ENCODE data around the gene GALNTL6.

GALNTL6 gene

GRCh38 chr4:172344308-172344938 lies 531.2 kb downstream of the GALNTL6 start:
- no peak for DNase-seq
- H3K27ac ChIP-seq (ENCODE audit: insufficient read depth in 1 of 2, low read depth in 1 of 2, low read length in 2 of 2, poor library complexity in 1 of 2, severe bottlenecking in 2 of 2), result no peak overlapping the region
- no peaks in the 10 kb centered on the region for H3K27me3 ChIP-seq (replicated peaks in 2 of 5; ENCODE audit: control insufficient read depth in 4 of 5, insufficient read depth in 5 of 5, low read length in 4 of 5)
- H3K9me3 ChIP-seq (ENCODE audit: control extremely low read depth in 1 of 5, control insufficient read depth in 4 of 5, insufficient read depth in 2 of 5, low read depth in 1 of 5, low read length in 4 of 5), result no peaks in the 10 kb centered on the region
- no peak overlapping the region for H3K4me3 ChIP-seq (ENCODE audit: control insufficient read depth in 1 of 7, extremely low read depth in 1 of 7, insufficient read depth in 4 of 7, low read depth in 2 of 7, low read length in 6 of 7)
- CTCF ChIA-PET, result no interaction called here
- no peaks in the 10 kb centered on the region for H3K36me3 ChIP-seq (ENCODE audit: control insufficient read depth in 4 of 4, insufficient read depth in 4 of 4, low read length in 3 of 4)
- WGBS (ENCODE audit: insufficient coverage), result 100% methylated on average over 3 of the region's 5 CpGs
- H3K4me1 ChIP-seq (ENCODE audit: control extremely low read depth in 1 of 4, control insufficient read depth in 4 of 4, insufficient read depth in 4 of 4, low read length in 3 of 4), result no peaks in the 10 kb centered on the region
- POLR2A ChIA-PET, result no interaction called here

- POLR2A ChIA-PET, result no interaction called here
- Histone ChIP-seq H3K36me3 (ENCODE audit: control insufficient read depth in 4 of 4, insufficient read depth in 4 of 4, low read length in 3 of 4) (no peaks in the 10 kb centered on the region), H3K27me3 (replicated peaks in 2 of 5; ENCODE audit: control insufficient read depth in 4 of 5, insufficient read depth in 5 of 5, low read length in 4 of 5) (no peaks in the 10 kb centered on the region), H3K9me3 (ENCODE audit: control extremely low read depth in 1 of 5, control insufficient read depth in 4 of 5, insufficient read depth in 2 of 5, low read depth in 1 of 5, low read length in 4 of 5) (no peaks in the 10 kb centered on the region), H3K4me1 (ENCODE audit: control extremely low read depth in 1 of 4, control insufficient read depth in 4 of 4, insufficient read depth in 4 of 4, low read length in 3 of 4) (no peaks in the 10 kb centered on the region), H3K4me3 (ENCODE audit: control insufficient read depth in 1 of 7, extremely low read depth in 1 of 7, insufficient read depth in 4 of 7, low read depth in 2 of 7, low read length in 6 of 7) (no peak overlapping the region), H3K27ac (ENCODE audit: insufficient read depth in 1 of 2, low read depth in 1 of 2, low read length in 2 of 2, poor library complexity in 1 of 2, severe bottlenecking in 2 of 2) (no peak overlapping the region)
- no peak for DNase-seq
- no CpG with 5 or more reads among the region's 2 CpGs for WGBS (ENCODE audit: insufficient coverage)
- CTCF ChIA-PET, result no interaction called here
These were observed 535.2 kb downstream of the GALNTL6 start for GRCh38 chr4:172348426-172348825.

- ChIA-PET CTCF (no interaction called here), POLR2A (no interaction called here)
- Histone ChIP-seq H3K36me3 (ENCODE audit: control insufficient read depth in 4 of 4, insufficient read depth in 4 of 4, low read length in 3 of 4) (no peaks in the 10 kb centered on the region), H3K27me3 (replicated peaks in 2 of 5; ENCODE audit: control insufficient read depth in 4 of 5, insufficient read depth in 5 of 5, low read length in 4 of 5) (no peaks in the 10 kb centered on the region), H3K4me1 (ENCODE audit: control extremely low read depth in 1 of 4, control insufficient read depth in 4 of 4, insufficient read depth in 4 of 4, low read length in 3 of 4) (no peaks in the 10 kb centered on the region), H3K27ac (ENCODE audit: insufficient read depth in 1 of 2, low read depth in 1 of 2, low read length in 2 of 2, poor library complexity in 1 of 2, severe bottlenecking in 2 of 2) (no peak overlapping the region), H3K9me3 (ENCODE audit: control extremely low read depth in 1 of 5, control insufficient read depth in 4 of 5, insufficient read depth in 2 of 5, low read depth in 1 of 5, low read length in 4 of 5) (no peaks in the 10 kb centered on the region), H3K4me3 (ENCODE audit: control insufficient read depth in 1 of 7, extremely low read depth in 1 of 7, insufficient read depth in 4 of 7, low read depth in 2 of 7, low read length in 6 of 7) (no peak overlapping the region)
- DNase-seq, result no peak
- WGBS (ENCODE audit: insufficient coverage), result 87% methylated on average over 2 of the region's 3 CpGs
These were observed 539.2 kb downstream of the GALNTL6 start for GRCh38 chr4:172352356-172352755.

- ChIA-PET CTCF (no interaction called here), POLR2A (no interaction called here)
- H3K27ac ChIP-seq (ENCODE audit: insufficient read depth in 1 of 2, low read depth in 1 of 2, low read length in 2 of 2, poor library complexity in 1 of 2, severe bottlenecking in 2 of 2), result no peak overlapping the region
- H3K9me3 ChIP-seq (ENCODE audit: control extremely low read depth in 1 of 5, control insufficient read depth in 4 of 5, insufficient read depth in 2 of 5, low read depth in 1 of 5, low read length in 4 of 5), result no peaks in the 10 kb centered on the region
- H3K4me1 ChIP-seq (ENCODE audit: control extremely low read depth in 1 of 4, control insufficient read depth in 4 of 4, insufficient read depth in 4 of 4, low read length in 3 of 4), result no peaks in the 10 kb centered on the region
- no peaks in the 10 kb centered on the region for H3K36me3 ChIP-seq (ENCODE audit: control insufficient read depth in 4 of 4, insufficient read depth in 4 of 4, low read length in 3 of 4)
- no peak overlapping the region for H3K4me3 ChIP-seq (ENCODE audit: control insufficient read depth in 1 of 7, extremely low read depth in 1 of 7, insufficient read depth in 4 of 7, low read depth in 2 of 7, low read length in 6 of 7)
- DNase-seq, result no peak
- H3K27me3 ChIP-seq (replicated peaks in 2 of 5; ENCODE audit: control insufficient read depth in 4 of 5, insufficient read depth in 5 of 5, low read length in 4 of 5), result no peaks in the 10 kb centered on the region
- WGBS (ENCODE audit: insufficient coverage), result no CpG with 5 or more reads among the region's 1 CpG
These were observed 542.8 kb downstream of the GALNTL6 start for GRCh38 chr4:172356016-172356415.

DNA sequence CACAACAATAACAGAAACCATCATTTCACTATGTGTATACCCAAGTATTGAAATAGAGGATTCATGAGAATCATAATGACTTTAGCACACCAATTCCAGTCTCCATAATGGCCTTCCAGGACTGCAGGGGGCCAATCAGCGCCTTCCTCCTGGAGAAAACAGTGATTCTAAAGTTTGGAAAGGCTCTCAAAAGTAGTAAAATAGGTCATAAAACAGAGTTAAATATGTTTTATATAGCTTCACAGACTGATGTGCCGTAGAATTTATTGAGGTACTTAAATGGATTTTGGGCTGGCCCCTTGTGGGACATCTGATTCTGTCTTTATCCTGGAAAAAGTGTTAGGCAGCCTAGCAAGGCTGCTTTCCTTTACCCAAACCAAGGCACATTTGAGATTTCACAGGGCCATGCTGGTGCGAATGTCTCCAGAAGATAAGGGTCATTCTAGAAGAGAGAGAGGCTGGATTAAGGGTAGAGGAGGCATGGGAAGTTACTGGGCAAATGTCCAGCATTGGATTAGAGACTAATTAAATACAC lies 543.9 kb downstream of the GALNTL6 start:
- Histone ChIP-seq H3K27ac (ENCODE audit: insufficient read depth in 1 of 2, low read depth in 1 of 2, low read length in 2 of 2, poor library complexity in 1 of 2, severe bottlenecking in 2 of 2) (no peak overlapping the region), H3K27me3 (replicated peaks in 2 of 5; ENCODE audit: control insufficient read depth in 4 of 5, insufficient read depth in 5 of 5, low read length in 4 of 5) (no peaks in the 10 kb centered on the region), H3K4me3 (ENCODE audit: control insufficient read depth in 1 of 7, extremely low read depth in 1 of 7, insufficient read depth in 4 of 7, low read depth in 2 of 7, low read length in 6 of 7) (no peak overlapping the region), H3K9me3 (ENCODE audit: control extremely low read depth in 1 of 5, control insufficient read depth in 4 of 5, insufficient read depth in 2 of 5, low read depth in 1 of 5, low read length in 4 of 5) (no peaks in the 10 kb centered on the region), H3K36me3 (ENCODE audit: control insufficient read depth in 4 of 4, insufficient read depth in 4 of 4, low read length in 3 of 4) (no peaks in the 10 kb centered on the region), H3K4me1 (ENCODE audit: control extremely low read depth in 1 of 4, control insufficient read depth in 4 of 4, insufficient read depth in 4 of 4, low read length in 3 of 4) (no peaks in the 10 kb centered on the region)
- DNase-seq, result no peak
- 100% methylated on average over 1 of the region's 3 CpGs for WGBS (ENCODE audit: insufficient coverage)
- CTCF ChIA-PET, result interaction anchor here (0.8 kb wide), 1 partner anchor 24 kb away, joined by 3 read pairs; no protein-coding TSS in a partner anchor
- POLR2A ChIA-PET, result no interaction called here

DNA sequence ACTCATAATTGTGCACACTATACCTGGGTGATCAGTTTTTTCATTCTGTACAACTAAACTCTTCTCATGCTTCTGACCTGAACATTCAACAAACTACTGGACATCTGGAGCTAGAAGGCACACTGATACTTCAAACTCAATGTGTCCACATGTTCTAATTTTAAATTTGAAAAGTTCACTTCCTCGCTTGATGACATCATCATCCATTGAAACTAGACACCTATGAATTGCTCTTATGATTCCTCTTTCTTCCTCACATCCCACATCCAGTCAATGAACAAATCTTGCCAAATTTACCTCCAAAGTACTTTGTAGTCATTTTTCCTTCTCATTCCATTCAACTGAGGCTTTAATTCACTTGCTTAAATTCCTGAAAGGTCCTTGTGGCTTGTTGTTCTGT lies 549.4 kb downstream of the GALNTL6 start:
- ChIA-PET CTCF (no interaction called here), POLR2A (no interaction called here)
- H3K36me3 ChIP-seq (ENCODE audit: control insufficient read depth in 4 of 4, insufficient read depth in 4 of 4, low read length in 3 of 4), result no peaks in the 10 kb centered on the region
- H3K27me3 ChIP-seq (replicated peaks in 2 of 5; ENCODE audit: control insufficient read depth in 4 of 5, insufficient read depth in 5 of 5, low read length in 4 of 5), result peaks cover 0 to 2% (median 0%) of the 10 kb centered on the region in 5 experiments
- WGBS (ENCODE audit: insufficient coverage), result 100% methylated on average over 1 of the region's 1 CpG
- H3K4me1 ChIP-seq (ENCODE audit: control extremely low read depth in 1 of 4, control insufficient read depth in 4 of 4, insufficient read depth in 4 of 4, low read length in 3 of 4), result no peaks in the 10 kb centered on the region
- no peak overlapping the region for H3K27ac ChIP-seq (ENCODE audit: insufficient read depth in 1 of 2, low read depth in 1 of 2, low read length in 2 of 2, poor library complexity in 1 of 2, severe bottlenecking in 2 of 2)
- no peak overlapping the region for H3K4me3 ChIP-seq (ENCODE audit: control insufficient read depth in 1 of 7, extremely low read depth in 1 of 7, insufficient read depth in 4 of 7, low read depth in 2 of 7, low read length in 6 of 7)
- H3K9me3 ChIP-seq (ENCODE audit: control extremely low read depth in 1 of 5, control insufficient read depth in 4 of 5, insufficient read depth in 2 of 5, low read depth in 1 of 5, low read length in 4 of 5), result no peaks in the 10 kb centered on the region
- DNase-seq, result no peak

DNA sequence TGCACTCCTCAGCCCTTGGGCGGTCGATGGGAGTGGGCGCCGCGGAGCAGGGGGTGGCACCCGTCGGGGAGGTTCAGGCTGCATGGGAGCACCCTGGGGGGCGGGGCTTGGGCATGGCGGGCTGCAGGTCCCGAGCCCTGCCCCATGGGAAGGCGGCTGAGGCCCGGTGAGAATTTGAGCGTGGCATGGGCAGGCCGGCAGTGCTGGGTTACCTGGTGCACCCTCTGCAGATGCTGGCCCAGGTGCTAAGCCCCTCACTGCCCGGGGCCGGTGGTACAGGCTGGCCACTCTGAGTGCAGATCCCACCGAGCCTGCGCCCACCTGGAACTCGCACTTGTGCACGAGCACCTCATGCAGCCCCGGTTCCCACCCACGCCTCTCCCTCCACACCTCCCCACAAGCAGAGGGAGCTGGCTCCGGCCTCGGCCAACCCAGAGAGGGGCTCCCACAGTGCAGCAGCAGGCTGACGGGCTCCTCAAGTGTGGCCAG lies 556.3 kb downstream of the GALNTL6 start:
- CTCF ChIA-PET, result no interaction called here
- Histone ChIP-seq H3K27ac (ENCODE audit: insufficient read depth in 1 of 2, low read depth in 1 of 2, low read length in 2 of 2, poor library complexity in 1 of 2, severe bottlenecking in 2 of 2) (no peak overlapping the region), H3K36me3 (ENCODE audit: control insufficient read depth in 4 of 4, insufficient read depth in 4 of 4, low read length in 3 of 4) (no peaks in the 10 kb centered on the region), H3K4me1 (ENCODE audit: control extremely low read depth in 1 of 4, control insufficient read depth in 4 of 4, insufficient read depth in 4 of 4, low read length in 3 of 4) (no peaks in the 10 kb centered on the region), H3K9me3 (ENCODE audit: control extremely low read depth in 1 of 5, control insufficient read depth in 4 of 5, insufficient read depth in 2 of 5, low read depth in 1 of 5, low read length in 4 of 5) (peaks cover 0 to 9% (median 0%) of the 10 kb centered on the region in 5 experiments), H3K27me3 (replicated peaks in 2 of 5; ENCODE audit: control insufficient read depth in 4 of 5, insufficient read depth in 5 of 5, low read length in 4 of 5) (peaks cover 0 to 2% (median 0%) of the 10 kb centered on the region in 5 experiments), H3K4me3 (ENCODE audit: control insufficient read depth in 1 of 7, extremely low read depth in 1 of 7, insufficient read depth in 4 of 7, low read depth in 2 of 7, low read length in 6 of 7) (no peak overlapping the region)
- POLR2A ChIA-PET, result no interaction called here
- no peak for DNase-seq
- WGBS (ENCODE audit: insufficient coverage), result 95% methylated on average over 18 of the region's 25 CpGs

Data from common myeloid progenitor, CD34-positive (primary cell).